ENCODE measurements around the gene FBXL7. TPM values are rescaled to one million over a fixed set of nuclear protein-coding genes. Genes with fewer than 3 reads are reported as not detected.

FBXL7 gene
- total and polyA plus RNA-seq, 4 donors: 1.9 to 15.5 (median 6.6) TPM

- Histone ChIP-seq H3K27me3 (ENCODE audit: control insufficient read depth in 3 of 3, insufficient read depth in 3 of 3, low read length in 2 of 3) (no peaks in the 10 kb centered on the region), H3K36me3 (ENCODE audit: control insufficient read depth in 4 of 4, insufficient read depth in 4 of 4, low read length in 4 of 4) (peaks cover 0 to 2% (median under 1%) of the 10 kb centered on the region in 4 donors), H3K9me3 (ENCODE audit: control insufficient read depth in 4 of 4, insufficient read depth in 3 of 4, low read length in 3 of 4) (peaks cover 0 to 2% (median 0%) of the 10 kb centered on the region in 4 donors), H3K4me1 (ENCODE audit: control insufficient read depth in 5 of 5, insufficient read depth in 5 of 5, low read length in 5 of 5) (peaks cover 0 to 7% (median 0%) of the 10 kb centered on the region in 5 donors), H3K27ac (ENCODE audit: low read depth in 1 of 2, low read length in 1 of 2) (no peak overlapping the region), H3K4me3 (no peak overlapping the region), H3K9ac (ENCODE audit: insufficient read depth in 1 of 2, low read length in 2 of 2) (no peak overlapping the region)
- 65 to 68% methylated on average over 3 of the region's 3 CpGs for WGBS, 2 donors
- no peak for TF ChIP-seq CTCF (IDR thresholded peaks at IDR 0.05; ENCODE audit: control extremely low read depth, extremely low read depth)
- DNase-seq: peak in 2 of 3 donors; percentile 63 to 73
- ATAC-seq (ENCODE audit: insufficient read depth, low FRiP score): no peak
These were observed 448.2 kb downstream of the FBXL7 start for GRCh38 chr5:15948190-15948589.

GRCh38 chr5:15951126-15951525, 451.1 kb downstream of the FBXL7 start:
- peaks cover 0 to 7% (median 0%) of the 10 kb centered on the region in 5 donors for H3K4me1 ChIP-seq (ENCODE audit: control insufficient read depth in 5 of 5, insufficient read depth in 5 of 5, low read length in 5 of 5)
- no peak overlapping the region for H3K4me3 ChIP-seq
- H3K9me3 ChIP-seq (ENCODE audit: control insufficient read depth in 4 of 4, insufficient read depth in 3 of 4, low read length in 3 of 4): peaks cover 0 to 2% (median 0%) of the 10 kb centered on the region in 4 donors
- TF ChIP-seq CTCF (IDR thresholded peaks at IDR 0.05; ENCODE audit: control extremely low read depth, extremely low read depth): no peak
- no peak for ATAC-seq (ENCODE audit: insufficient read depth, low FRiP score)
- H3K36me3 ChIP-seq (ENCODE audit: control insufficient read depth in 4 of 4, insufficient read depth in 4 of 4, low read length in 4 of 4): peaks cover 0 to 2% (median 0%) of the 10 kb centered on the region in 4 donors
- H3K27ac ChIP-seq (ENCODE audit: low read depth in 1 of 2, low read length in 1 of 2): no peak overlapping the region
- no peaks in the 10 kb centered on the region for H3K27me3 ChIP-seq (ENCODE audit: control insufficient read depth in 3 of 3, insufficient read depth in 3 of 3, low read length in 2 of 3)
- DNase-seq: no peak
- H3K9ac ChIP-seq (ENCODE audit: insufficient read depth in 1 of 2, low read length in 2 of 2): no peak overlapping the region
- 85 to 95% methylated on average over 3 of the region's 3 CpGs for WGBS, 2 donors

- H3K27ac ChIP-seq (ENCODE audit: low read depth in 1 of 2, low read length in 1 of 2): no peak overlapping the region
- peaks cover 0 to 7% (median 0%) of the 10 kb centered on the region in 5 donors for H3K4me1 ChIP-seq (ENCODE audit: control insufficient read depth in 5 of 5, insufficient read depth in 5 of 5, low read length in 5 of 5)
- no peak for TF ChIP-seq CTCF (IDR thresholded peaks at IDR 0.05; ENCODE audit: control extremely low read depth, extremely low read depth)
- no peak overlapping the region for H3K9ac ChIP-seq (ENCODE audit: insufficient read depth in 1 of 2, low read length in 2 of 2)
- WGBS, 2 donors: 93 to 94% methylated on average over 3 of the region's 3 CpGs
- peaks cover 0 to 2% (median 0%) of the 10 kb centered on the region in 4 donors for H3K9me3 ChIP-seq (ENCODE audit: control insufficient read depth in 4 of 4, insufficient read depth in 3 of 4, low read length in 3 of 4)
- peaks cover 0 to 2% (median 0%) of the 10 kb centered on the region in 4 donors for H3K36me3 ChIP-seq (ENCODE audit: control insufficient read depth in 4 of 4, insufficient read depth in 4 of 4, low read length in 4 of 4)
- H3K4me3 ChIP-seq: no peak overlapping the region
- ATAC-seq (ENCODE audit: insufficient read depth, low FRiP score) (no peak), DNase-seq (no peak)
- no peaks in the 10 kb centered on the region for H3K27me3 ChIP-seq (ENCODE audit: control insufficient read depth in 3 of 3, insufficient read depth in 3 of 3, low read length in 2 of 3)
These were observed 451.6 kb downstream of the FBXL7 start for GRCh38 chr5:15951550-15951949.

GRCh38 chr5:15956622-15957021, 456.6 kb downstream of the FBXL7 start:
- no peak for DNase-seq
- Histone ChIP-seq H3K27me3 (ENCODE audit: control insufficient read depth in 3 of 3, insufficient read depth in 3 of 3, low read length in 2 of 3) (no peaks in the 10 kb centered on the region), H3K9ac (ENCODE audit: insufficient read depth in 1 of 2, low read length in 2 of 2) (no peak overlapping the region), H3K36me3 (ENCODE audit: control insufficient read depth in 4 of 4, insufficient read depth in 4 of 4, low read length in 4 of 4) (no peaks in the 10 kb centered on the region), H3K27ac (ENCODE audit: low read depth in 1 of 2, low read length in 1 of 2) (no peak overlapping the region), H3K4me1 (ENCODE audit: control insufficient read depth in 5 of 5, insufficient read depth in 5 of 5, low read length in 5 of 5) (peaks cover 0 to 20% (median 0%) of the 10 kb centered on the region in 5 donors), H3K9me3 (ENCODE audit: control insufficient read depth in 4 of 4, insufficient read depth in 3 of 4, low read length in 3 of 4) (peaks cover 0 to 2% (median 0%) of the 10 kb centered on the region in 4 donors), H3K4me3 (no peak overlapping the region)
- no peak for TF ChIP-seq CTCF (IDR thresholded peaks at IDR 0.05; ENCODE audit: control extremely low read depth, extremely low read depth)
- ATAC-seq (ENCODE audit: insufficient read depth, low FRiP score): no peak
- WGBS, 2 donors: 90 to 91% methylated on average over 6 of the region's 6 CpGs
